NCI-H146 treated with DMSO at 0.1 percent for 48 hours (cell line): Measurements from ENCODE around the gene GRAMD1A.
"Not testable (repeated sequence)": the region's sequence is repeated elsewhere in the genome, so short reads cannot be mapped to it uniquely, and the experiment has no call there.

Source experiments
- DNase-seq: peaks from one replicate; lab custom pipeline; 2025; ENCODE audit not compliant: unreplicated experiment; lab: John Stamatoyannopoulos, UW

The GRAMD1A gene

DNA sequence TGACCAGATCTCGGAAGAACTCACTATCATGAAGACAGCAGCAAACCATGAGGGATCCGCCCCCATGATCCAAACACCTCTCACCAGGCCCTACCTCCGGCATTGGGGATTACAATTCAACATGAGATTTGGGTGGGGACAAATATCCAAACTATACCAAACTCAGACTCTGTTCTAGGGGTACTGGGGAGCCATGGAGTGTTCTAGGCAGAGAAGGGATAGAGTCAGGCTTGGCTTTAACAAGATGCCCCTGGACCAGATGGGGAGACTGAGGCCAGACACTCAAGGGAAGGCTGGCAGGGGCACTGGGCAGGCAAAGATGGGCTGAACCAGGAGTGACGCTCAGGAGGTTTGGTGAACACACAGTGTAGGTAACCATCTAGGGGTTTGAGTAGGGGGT lies 18.3 kb downstream of the GRAMD1A start:
- no peak for DNase-seq

DNA sequence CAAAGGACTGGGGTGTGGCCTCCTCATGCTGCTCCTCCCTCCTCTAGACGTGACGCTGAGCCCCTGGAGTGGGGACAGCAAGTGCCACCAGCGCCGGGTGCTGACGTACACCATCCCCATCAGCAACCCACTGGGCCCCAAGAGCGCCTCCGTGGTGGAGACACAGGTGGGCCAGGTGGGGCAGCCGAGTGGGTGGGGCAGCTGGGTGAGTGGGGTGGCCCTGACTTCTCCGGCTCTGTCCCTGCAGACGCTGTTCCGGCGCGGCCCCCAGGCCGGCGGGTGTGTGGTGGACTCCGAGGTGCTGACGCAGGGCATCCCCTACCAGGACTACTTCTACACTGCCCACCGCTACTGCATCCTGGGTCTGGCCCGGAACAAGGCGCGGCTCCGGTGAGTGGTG lies 19.0 kb downstream of the GRAMD1A start:
- DNase-seq = no peak

DNA sequence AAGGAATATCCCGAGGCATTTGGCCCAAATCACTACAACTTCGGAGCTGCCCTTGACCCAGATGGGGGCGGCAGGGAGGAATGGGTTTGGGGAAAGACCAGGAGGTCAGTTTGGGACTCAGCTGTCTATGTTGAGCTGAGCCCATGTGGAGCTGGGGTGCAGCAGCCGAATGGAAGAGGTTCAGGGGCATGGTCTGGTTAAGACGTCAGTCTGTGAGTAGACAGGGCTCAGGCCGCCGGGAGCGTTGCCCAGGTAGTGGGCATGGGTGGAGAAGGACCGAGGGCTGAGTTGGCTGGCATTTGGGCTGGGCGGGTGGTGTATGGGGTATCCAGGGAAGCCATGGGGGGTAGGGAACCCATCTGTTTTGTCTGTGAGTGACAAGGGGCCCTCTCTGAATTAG lies 20.9 kb downstream of the GRAMD1A start:
- DNase-seq = no peak

DNA sequence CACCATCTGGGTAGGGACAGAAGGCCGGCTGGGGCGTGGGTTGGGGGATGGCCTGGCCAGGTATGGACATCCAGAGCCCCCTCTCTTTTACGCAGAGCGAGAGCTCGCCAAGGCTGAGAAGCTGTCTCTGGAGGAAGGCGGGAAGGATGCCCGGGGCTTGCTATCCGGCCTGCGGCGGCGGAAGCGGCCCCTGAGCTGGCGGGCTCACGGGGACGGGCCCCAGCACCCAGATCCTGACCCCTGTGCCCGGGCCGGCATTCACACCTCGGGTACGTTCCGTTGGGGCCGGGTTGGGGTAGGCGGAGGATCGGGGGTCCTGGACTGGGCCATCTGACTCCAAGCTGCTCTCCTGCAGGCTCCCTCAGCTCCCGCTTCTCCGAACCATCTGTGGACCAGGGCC lies 21.5 kb downstream of the GRAMD1A start:
- no peak for DNase-seq

DNA sequence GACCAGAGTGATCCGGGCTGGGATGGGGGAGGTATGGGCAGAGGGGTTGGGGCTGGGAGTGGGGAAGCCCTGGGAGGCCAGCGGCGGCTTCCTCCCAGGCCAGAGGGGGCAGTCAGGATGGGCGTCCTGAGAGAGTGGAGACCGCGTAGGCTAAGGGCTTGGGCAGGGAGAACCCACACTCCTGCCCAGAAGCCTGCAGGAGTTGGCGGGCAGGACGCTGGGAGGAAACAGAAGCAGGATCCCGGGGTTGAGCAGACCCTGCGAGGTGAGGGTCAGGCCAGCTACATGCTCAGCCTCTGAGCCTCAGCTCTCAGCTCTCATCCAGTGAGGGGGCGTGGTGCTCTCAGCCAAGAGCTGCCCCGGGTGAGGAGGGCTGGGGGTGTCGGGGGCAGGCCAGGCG lies 22.3 kb downstream of the GRAMD1A start:
- no peak for DNase-seq

DNA sequence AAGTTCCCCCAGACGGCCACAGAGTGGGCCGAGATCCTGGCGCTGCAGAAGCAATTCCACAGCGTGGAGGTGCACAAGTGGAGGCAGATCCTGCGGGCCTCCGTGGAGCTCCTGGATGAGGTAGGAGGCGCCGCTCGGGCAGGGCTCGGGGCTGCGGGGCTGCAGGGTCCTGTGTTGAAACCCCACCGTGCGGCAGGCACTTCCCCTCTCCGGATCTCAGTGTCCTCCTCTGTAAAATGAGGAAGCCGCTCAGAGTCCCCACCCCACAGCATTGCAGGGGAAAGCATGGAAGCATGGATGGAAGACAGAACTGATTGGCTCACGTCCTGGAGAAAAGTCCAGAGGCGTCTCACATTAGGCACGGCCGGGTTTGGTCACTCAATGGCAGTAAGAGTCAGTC lies 23.3 kb downstream of the GRAMD1A start:
- DNase-seq = no peak

DNA sequence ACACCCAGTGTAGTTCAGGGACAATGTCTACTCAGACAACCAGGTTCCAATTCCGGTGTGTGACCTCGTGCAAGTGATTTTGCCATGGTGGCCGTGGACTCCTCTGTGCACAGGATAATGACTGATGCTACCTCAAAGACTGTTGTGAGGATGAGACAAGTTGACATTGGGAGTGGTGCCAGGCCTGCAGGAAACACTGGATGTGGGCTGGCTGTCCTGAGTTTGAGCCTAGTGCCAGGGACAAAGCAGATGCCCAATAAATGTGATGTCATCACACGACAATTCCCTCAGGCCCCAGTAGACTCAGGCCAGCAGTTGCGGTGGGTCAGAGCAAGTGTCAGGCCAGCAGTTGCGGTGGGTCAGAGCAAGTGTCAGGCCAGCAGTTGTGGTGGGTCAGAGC lies 24.0 kb downstream of the GRAMD1A start:
- no peak for DNase-seq

DNA sequence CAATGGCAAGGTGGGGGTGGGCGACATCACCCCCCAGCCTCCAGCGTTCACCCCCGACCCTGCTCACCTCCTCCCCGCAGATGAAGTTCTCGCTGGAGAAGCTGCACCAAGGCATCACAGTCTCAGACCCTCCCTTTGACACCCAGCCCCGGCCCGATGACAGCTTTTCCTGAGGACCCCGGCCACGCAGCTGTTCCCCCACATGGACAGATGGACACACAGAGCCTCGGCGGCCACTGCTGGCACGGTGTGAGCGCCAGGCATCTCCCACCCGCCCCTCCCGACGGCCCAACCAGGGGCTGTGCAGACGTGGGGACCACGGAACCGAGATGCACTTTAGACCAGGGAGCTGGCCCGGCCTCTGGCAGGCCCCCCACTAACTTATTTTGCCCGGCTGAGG lies 25.8 kb downstream of the GRAMD1A start:
- DNase-seq = no peak

DNA sequence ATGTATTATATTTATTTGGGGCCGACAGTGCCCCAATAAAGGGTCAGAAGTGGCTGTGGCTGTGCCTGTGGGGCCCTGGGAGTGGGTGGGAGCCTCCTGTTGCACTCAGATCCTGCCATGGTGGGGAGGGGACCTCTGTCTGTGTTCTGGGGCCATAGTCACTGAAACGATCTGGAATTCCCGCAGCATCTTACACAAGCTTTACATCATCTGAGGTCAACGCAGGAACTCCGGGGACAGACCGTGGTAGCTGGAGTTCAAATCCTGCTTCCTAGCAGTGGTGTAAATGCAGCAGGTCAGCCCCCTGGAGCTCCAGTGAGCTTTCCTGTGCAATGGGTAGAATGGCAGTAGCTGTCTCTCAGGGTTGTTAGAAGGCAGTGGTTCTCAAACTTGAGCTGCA lies 26.3 kb downstream of the GRAMD1A start:
- DNase-seq = no peak

DNA sequence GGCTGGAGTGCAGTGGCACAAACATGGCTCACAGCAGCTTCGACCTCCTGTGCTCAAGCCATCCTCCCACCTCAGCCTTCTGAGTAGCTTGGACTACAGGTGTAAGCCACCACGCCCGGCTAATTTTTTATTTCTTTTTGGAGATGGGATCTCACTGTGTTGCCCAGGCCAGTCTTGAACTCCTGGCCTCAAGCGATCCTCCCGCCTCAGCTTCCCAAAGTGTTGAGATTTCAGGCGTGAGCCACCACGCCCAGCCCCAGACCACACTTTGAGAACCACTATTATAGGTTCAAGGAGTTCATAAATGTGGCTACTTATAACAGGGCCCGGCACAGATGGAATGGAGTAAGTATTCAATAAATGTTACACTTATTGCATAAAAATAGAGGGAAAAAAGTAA lies 26.9 kb downstream of the GRAMD1A start:
- no peak for DNase-seq

DNA sequence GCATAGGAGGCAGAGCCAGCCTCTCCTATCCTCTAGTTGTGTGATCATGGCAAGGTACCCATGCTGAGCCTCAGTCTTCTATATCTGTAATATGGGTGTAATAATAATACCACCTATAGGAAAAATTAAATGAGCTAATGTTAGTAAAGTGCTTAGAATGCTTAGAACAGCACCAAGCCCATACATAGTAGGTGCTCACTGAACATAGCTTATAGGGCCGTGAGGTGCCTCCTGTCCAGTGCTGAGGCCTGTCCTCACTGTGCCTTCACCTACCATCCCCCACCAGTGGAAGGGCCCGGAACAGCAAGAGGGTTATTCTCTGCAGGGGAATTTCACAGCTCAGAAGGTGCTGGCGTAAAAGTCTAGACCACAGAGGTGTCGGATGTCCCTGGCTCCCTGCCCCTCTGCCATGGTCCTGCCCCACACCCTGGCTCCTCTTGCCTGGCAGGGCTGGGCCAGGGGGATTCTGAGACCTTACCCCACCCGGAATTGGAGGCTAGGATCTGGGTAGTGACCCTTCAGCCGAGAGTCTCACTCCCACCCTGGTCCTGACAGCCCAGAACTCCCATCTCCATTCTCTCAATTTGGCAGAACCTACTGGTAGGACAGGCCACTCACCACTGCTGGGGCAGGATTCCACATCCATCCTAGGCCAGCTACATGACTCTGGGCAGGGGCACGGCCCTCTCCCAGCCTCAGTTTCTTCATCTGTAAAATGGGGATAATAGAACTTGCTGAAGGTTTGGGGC lies 27.9 kb downstream of the GRAMD1A start:
- DNase-seq = no peak

DNA sequence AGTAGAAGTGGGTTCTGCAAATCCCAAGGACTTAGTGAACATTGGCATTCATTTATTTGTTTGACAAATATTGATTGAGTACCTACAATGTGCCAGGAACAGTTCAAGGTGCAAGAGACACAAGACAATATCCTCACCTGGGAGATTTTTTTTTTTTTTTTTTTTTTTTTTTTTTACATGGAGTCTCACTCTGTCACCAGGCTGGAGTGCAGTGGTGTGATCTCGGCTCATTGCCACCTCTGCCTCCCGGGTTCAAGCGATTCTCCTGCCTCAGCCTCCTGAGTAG lies 28.4 kb downstream of the GRAMD1A start:
- not testable (repeated sequence) for DNase-seq

DNA sequence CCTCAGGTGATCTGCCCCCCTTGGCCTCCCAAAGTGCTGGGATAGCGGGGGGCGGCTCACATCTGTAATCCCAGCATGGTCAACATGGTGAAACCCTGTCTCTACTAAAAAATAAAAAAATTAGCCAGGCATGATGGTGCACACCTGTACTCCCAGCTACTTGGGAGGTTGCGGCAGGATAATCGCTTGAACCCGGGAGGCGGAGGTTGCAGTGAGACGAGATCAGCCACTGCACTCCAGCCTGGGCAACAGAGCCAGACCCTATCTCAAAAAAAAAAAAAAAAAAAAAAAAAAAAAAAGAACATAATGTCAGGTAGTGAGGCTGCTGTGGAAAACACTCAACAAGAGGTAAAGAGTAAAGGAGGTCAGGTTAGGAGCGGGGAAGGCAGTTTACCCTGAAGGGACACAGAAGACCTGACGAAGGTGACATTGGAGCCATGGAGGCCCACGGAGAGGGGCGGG lies 29.2 kb downstream of the GRAMD1A start:
- DNase-seq = not testable (repeated sequence)

DNA sequence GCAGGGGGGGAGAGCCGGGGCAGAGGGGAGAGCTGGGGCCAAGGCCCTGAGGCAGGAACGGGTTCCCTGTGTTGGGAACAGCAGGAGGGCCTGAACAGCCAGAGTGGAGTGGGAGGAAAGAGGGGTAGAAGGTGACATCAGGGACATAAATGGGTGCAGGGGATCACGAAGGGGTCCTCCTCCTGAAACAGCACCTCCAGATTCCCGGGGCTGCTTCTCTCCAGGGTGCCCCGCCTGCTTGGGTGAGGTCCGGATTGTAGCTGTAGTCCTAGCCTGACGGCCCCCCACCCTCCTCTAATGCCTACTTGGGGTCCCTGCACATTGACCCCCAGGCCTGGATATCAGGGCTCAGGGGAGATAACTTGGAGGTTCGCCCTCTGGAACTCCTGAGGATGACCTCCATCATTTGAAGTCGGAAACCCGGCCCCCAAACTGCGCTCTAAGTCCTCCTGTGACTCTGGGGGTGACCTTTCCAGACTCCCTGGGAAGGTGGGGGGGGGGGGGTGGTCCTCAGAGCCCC lies 29.7 kb downstream of the GRAMD1A start:
- no peak for DNase-seq

DNA sequence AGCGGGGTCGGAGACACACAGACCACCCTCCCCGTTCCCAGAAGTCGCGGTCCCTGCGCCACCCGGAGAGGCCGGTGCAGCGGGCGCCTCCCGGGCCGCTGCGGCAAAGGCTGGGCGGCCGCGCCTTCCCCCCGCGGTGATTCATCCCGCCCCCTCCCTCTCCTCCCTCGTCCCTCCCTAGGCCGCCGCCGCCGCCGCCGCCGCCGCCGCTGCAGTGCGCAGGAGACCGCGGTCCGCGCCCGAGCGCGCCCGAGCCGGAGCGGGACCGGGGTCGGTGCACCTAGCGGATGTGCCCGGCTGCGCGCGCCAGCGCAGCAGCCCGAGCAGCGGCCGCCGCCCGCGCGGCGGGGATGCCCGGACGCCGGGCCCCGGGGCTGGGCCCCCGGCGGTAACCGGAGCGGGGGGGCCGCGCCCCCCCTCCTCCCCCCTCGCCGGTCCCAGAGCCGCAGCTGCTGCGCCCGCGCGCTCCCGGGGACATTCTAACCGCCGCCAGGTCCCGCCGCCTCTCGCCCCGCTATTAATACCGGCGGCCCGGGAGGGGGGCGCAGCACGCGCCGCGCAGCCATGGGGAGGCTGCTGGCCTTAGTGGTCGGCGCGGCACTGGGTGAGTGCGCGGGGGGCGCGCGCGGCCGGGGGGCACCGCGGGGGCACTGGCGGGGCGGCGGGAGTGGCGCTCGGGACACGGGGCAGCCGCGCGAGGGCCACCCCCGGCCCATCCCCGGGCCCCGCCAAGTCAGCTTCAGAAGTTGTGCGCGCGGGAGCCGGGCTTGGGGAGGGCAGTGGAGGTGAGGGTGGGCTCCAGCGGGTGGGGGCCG lies 30.3 kb downstream of the GRAMD1A start, which contains the start of gene SCN1B:
Gene SCN1B, plus strand, starts transcription at position 214 of the 815 bp plus-strand sequence. Its CDS starts 351 bp downstream, at position 565.
- peak; percentile 6 for DNase-seq

DNA sequence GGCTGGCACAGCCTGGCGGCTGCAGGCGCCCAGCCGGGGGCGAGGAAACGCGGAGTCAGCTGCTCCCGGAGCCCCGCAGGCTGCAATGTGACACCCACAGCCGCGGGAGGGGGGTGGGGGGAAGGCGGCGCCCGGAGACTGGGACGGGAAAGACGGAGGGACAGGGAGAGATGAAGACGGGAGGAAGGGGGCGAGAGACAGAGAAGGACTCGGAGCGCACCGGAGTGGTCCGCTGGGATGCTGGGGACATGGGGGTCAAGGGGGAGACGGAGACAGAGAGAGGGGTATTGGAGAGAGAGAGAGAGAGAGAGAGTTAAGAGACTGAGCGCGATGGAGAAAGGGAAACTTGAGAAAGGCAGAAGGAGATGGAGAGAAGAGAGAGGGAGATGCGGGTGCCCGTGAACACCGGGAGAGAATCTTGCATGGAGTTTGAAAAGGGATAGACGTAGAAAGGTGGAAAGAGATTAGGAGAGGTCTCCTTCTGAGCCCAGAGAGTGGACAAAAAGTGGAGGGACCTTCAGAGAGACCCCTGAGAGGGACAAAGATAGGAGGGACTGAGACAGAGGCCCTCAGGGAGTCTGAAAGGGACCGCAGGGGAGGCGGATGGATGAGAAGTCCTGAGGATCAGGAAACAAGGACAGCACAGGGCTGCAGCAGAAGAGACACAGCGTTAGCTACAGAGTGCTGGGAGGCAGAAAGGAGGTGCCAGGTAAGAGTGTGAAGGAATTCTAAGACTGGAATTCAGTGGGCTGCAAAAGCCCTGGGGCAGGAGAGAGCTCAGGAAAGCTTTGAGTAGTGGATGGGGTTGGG lies 31.2 kb downstream of the GRAMD1A start:
- peak; percentile 17 for DNase-seq

DNA sequence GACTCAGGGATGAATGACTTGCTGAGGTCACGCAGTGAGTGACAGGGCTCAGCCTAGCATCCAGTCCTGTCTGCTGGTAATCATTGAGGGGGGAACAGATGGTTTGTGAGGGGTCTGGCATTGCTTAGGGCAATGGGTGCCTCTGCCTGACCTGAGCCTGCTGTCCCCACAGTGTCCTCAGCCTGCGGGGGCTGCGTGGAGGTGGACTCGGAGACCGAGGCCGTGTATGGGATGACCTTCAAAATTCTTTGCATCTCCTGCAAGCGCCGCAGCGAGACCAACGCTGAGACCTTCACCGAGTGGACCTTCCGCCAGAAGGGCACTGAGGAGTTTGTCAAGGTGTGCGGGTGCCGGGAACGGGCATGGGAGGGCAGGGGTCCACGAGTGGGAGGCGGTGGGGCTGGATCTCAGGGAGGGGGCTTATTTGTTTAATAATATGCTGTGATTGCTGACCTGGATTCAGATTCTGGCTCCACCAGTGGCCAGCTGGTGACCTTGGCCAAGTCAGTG lies 32.3 kb downstream of the GRAMD1A start:
- DNase-seq = no peak

DNA sequence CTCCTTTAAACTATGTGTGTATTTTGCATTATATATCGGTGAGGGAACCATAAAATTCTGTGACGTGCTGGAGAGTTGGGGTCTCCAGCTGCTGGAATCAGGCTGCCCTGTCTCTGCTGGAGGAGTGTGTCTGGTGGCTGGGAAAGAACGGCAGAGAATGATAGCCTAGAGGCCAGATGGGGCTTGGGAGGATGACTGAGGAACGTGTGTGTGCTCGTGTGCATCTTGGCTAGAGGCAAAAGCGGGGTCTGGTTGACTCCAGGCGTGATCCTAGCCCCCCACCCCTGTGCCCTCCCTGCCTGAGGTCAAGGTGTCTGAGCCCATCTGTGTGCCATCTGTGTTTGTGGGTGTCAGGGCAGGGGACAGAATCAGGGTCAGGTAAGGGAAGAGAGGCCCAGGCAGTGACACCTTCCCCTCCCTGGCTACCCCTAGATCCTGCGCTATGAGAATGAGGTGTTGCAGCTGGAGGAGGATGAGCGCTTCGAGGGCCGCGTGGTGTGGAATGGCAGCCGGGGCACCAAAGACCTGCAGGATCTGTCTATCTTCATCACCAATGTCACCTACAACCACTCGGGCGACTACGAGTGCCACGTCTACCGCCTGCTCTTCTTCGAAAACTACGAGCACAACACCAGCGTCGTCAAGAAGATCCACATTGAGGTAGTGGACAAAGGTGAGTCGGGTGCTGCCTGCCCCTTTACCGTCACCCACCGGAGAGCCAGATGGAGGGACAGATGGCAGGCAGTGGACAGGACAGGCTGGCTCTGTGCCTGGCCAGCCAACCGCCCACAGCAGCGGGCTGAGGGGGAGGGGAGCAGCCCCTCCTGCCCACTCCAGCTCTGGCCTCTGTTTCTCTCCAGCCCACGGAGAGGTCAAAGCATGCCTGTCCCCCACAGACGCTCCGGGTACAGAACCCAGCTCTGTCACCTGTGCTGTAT lies 33.2 kb downstream of the GRAMD1A start:
- DNase-seq = no peak

DNA sequence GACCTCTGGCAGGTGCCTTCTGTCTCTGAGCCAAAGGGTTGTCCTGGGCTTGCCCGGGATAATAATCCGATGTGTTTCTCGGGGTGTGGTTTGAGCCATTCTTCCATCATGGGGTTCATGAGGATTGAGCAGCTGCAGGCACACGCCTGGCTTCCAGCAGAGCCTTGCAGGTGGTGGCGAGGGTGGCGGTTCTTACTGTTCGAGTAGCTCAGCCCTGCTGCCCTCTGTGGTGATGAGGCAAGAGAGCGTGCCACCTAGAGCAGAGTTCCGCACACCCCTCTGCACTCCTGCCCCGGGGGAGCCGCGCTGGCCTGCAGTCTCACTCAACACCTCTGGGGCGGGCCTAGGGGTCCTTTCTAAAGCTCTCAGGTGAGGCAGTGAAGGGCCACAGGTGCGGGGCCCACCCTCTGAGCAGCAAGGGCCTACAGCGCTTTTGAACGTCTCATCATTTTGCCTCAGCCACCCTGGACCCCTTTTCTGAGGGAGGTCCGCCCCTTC lies 33.9 kb downstream of the GRAMD1A start:
- no peak for DNase-seq
